GM23338 (cell line): Measurements from ENCODE around the gene VARS2. TPM values are rescaled to one million over a fixed set of nuclear protein-coding genes. Genes with fewer than 3 reads are reported as not detected.
A peak's percentile ranks its signal among the peaks of the same experiment; 100 is the strongest.

Experiments used
- ATAC-seq: fragments of 200-7000 bp; cut with Tn5 transposase; 3 replicates; pipeline ENCODE4 v1.9.1; 2020
- DNase-seq: peaks from one replicate; pipeline ENCODE4 v3.0.0-alpha.2; 2015; ENCODE audit warnings: low spot score
- H2AFZ ChIP-seq: fragments of 200-600 bp; sonication (generic); 2 replicates; pipeline ENCODE4 v1.8.0; 2016; ENCODE audit warnings: antibody characterized with exemption, mild to moderate bottlenecking, moderate library complexity
- H3F3A ChIP-seq: fragments of 200-600 bp; sonication (generic); replicated peaks from 2 replicates; pipeline ENCODE4 v1.8.0; 2017; ENCODE audit warnings: antibody characterized with exemption, mixed run types, low read depth
- H3K27ac ChIP-seq: fragments of 200-600 bp; sonication (generic); 2 replicates; pipeline ENCODE4 v1.6.1; 2016; ENCODE audit warnings: low read depth
- H3K27me3 ChIP-seq: fragments of 200-600 bp; sonication (generic); 2 replicates; pipeline ENCODE4 v1.8.0; 2016; ENCODE audit warnings: mild to moderate bottlenecking, mixed run types, moderate library complexity; ENCODE audit not compliant: insufficient read depth
- H3K36me3 ChIP-seq: fragments of 200-600 bp; sonication (generic); 2 replicates; pipeline ENCODE4 v1.8.0; 2016; ENCODE audit warnings: mild to moderate bottlenecking; ENCODE audit not compliant: insufficient read depth
- H3K4me1 ChIP-seq: fragments of 200-600 bp; sonication (generic); 2 replicates; pipeline ENCODE4 v1.8.0; 2016; ENCODE audit warnings: mild to moderate bottlenecking, moderate library complexity; ENCODE audit not compliant: insufficient read depth
- H3K4me2 ChIP-seq: fragments of 200-600 bp; sonication (generic); 2 replicates; pipeline ENCODE4 v1.7.1; 2017; ENCODE audit warnings: mixed run types
- H3K4me3 ChIP-seq: fragments of 200-600 bp; sonication (generic); 2 replicates; pipeline ENCODE4 v1.6.1; 2016; ENCODE audit warnings: mixed run types
- H3K79me2 ChIP-seq: fragments of 200-600 bp; sonication (generic); replicated peaks from 2 replicates; pipeline ENCODE4 v1.8.0; 2017; ENCODE audit warnings: mild to moderate bottlenecking; ENCODE audit not compliant: insufficient read depth
- H3K9me2 ChIP-seq: fragments of 200-600 bp; sonication (generic); 2 replicates; pipeline ENCODE4 v1.8.0; 2017; ENCODE audit not compliant: insufficient read depth
- H4K20me1 ChIP-seq: fragments of 200-600 bp; sonication (generic); replicated peaks from 2 replicates; pipeline ENCODE4 v1.8.0; 2017; ENCODE audit warnings: mild to moderate bottlenecking; ENCODE audit not compliant: insufficient read depth
- H3K27ac Mint-ChIP-seq: 2 replicates; pipeline ENCODE4 v1.8.0; 2020; ENCODE audit warnings: inconsistent platforms, mild to moderate bottlenecking, moderate library complexity, mixed read lengths
- H3K27me3 Mint-ChIP-seq: 3 replicates; pipeline ENCODE4 v1.8.0; 2022; ENCODE audit warnings: low read depth, mild to moderate bottlenecking, moderate library complexity, mixed read lengths, inconsistent platforms; ENCODE audit not compliant: insufficient read depth, poor library complexity
- H3K36me3 Mint-ChIP-seq: 3 replicates; pipeline ENCODE4 v1.8.0; 2021; ENCODE audit warnings: low read depth, mild to moderate bottlenecking, inconsistent platforms, moderate library complexity, mixed read lengths
- H3K4me1 Mint-ChIP-seq: 3 replicates; pipeline ENCODE4 v1.8.0; 2020; ENCODE audit warnings: mild to moderate bottlenecking, inconsistent platforms, mixed read lengths
- H3K4me3 Mint-ChIP-seq: 3 replicates; pipeline ENCODE4 v1.8.0; 2021; ENCODE audit warnings: moderate library complexity, mild to moderate bottlenecking, inconsistent platforms, mixed read lengths
- H3K9me3 Mint-ChIP-seq: 3 replicates; pipeline ENCODE4 v1.8.0; 2020; ENCODE audit warnings: moderate library complexity, mild to moderate bottlenecking, inconsistent platforms, mixed read lengths
- CREB1 ChIP-seq: fragments of 250-450 bp; sonication (Bioruptor Pico); IDR thresholded peaks from 2 replicates; pipeline ENCODE4 v1.5.0; 2020; ENCODE audit warnings: low read depth, mild to moderate bottlenecking, moderate library complexity
- CTCF ChIP-seq, 2 experiments: fragments of 200-600 bp in 1 of 2; sonication (generic) in 1 of 2; conservative IDR thresholded peaks; 2 replicates each; pipeline versions ENCODE4 v1.5.1 to v1.6.1; 2016 to 2017; ENCODE audit warnings: antibody characterized with exemption in 2 of 2, low read depth in 2 of 2, mild to moderate bottlenecking in 2 of 2, moderate library complexity in 1 of 2
- ETS1 ChIP-seq: IDR thresholded peaks from 2 replicates; pipeline ENCODE4 v1.6.1; 2016; ENCODE audit warnings: antibody characterized with exemption
- EZH2 ChIP-seq: fragments of 200-600 bp; sonication (generic); IDR thresholded peaks from one replicate; pipeline ENCODE4 v1.8.0; 2017; ENCODE audit warnings: antibody characterized with exemption, mild to moderate bottlenecking, low read depth; ENCODE audit not compliant: unreplicated experiment
- EZH2phosphoT487 ChIP-seq: fragments of 200-600 bp; sonication (generic); IDR thresholded peaks from one replicate; pipeline ENCODE4 v1.8.1; 2018; ENCODE audit warnings: antibody characterized with exemption; ENCODE audit not compliant: unreplicated experiment
- JUNB ChIP-seq: IDR thresholded peaks from one replicate; pipeline ENCODE4 v1.6.1; 2016; ENCODE audit warnings: antibody characterized with exemption; ENCODE audit not compliant: unreplicated experiment
- NANOG ChIP-seq: IDR thresholded peaks from 2 replicates; pipeline ENCODE4 v1.6.1; 2016; ENCODE audit warnings: antibody characterized with exemption, borderline replicate concordance
- POLR2AphosphoS5 ChIP-seq: IDR thresholded peaks from 2 replicates; pipeline ENCODE4 v1.6.1; 2016; ENCODE audit warnings: antibody characterized with exemption, low read depth
- REST ChIP-seq: IDR thresholded peaks from one replicate; pipeline ENCODE4 v1.6.1; 2018; ENCODE audit warnings: antibody characterized with exemption; ENCODE audit not compliant: unreplicated experiment
- STAT1 ChIP-seq: IDR thresholded peaks from one replicate; pipeline ENCODE4 v1.6.1; 2016; ENCODE audit warnings: antibody characterized with exemption; ENCODE audit not compliant: unreplicated experiment
- ZNF114 ChIP-seq: fragments of 250-450 bp; sonication (Bioruptor Pico); IDR thresholded peaks from 2 replicates; pipeline ENCODE4 v1.5.0; 2020; ENCODE audit warnings: mild to moderate bottlenecking, moderate library complexity
- ZNF331 ChIP-seq: fragments of 250-450 bp; sonication (Bioruptor Pico); IDR thresholded peaks from 2 replicates; pipeline ENCODE4 v1.5.0; 2020; ENCODE audit warnings: low read depth, mild to moderate bottlenecking, moderate library complexity
- ZNF462 ChIP-seq: fragments of 250-450 bp; sonication (Bioruptor Pico); IDR thresholded peaks from 2 replicates; pipeline ENCODE4 v1.5.0; 2020; ENCODE audit warnings: mild to moderate bottlenecking, moderate library complexity
- polyA plus RNA-seq: library from polyadenylated mRNA; unstranded; fragments of >200 nt; fragmentation: Nextera tagmentation; extraction: Ambion mirVana; gene quantifications from 2 replicates; pipeline ENCODE4 v1.2.1, GENCODE V29; 2016
- total RNA-seq: library from RNA; depleted of rRNA; stranded (reverse); fragments of >200 nt; shearing (Covaris generic); gene quantifications from 2 replicates; pipeline ENCODE4 v1.2.3, GENCODE V29; 2014

The VARS2 gene
- total and polyA plus RNA-seq, 2 experiments from 2014 or later: 13.7 to 36.4 TPM

- peak overlapping the region; percentile 97 for H3K27ac ChIP-seq
- peaks cover 51% of the 10 kb centered on the region for H3K4me1 ChIP-seq
- no peaks in the 10 kb centered on the region for H3K36me3 ChIP-seq
- H2AFZ ChIP-seq: 0 out of 2 replicates have a peak overlapping the region, but pooled peaks have one; percentile 18
- H3K27me3 Mint-ChIP-seq: peaks cover 38% of the 10 kb centered on the region
- H3K9me2 ChIP-seq: 0 out of 2 replicates have a peak, but pooled peaks cover 2% of the 10 kb centered on the region
- H4K20me1 ChIP-seq: peaks cover under 1% of the 10 kb centered on the region; the same call in 1 of the 2 replicates
- peak overlapping the region; percentile 79 for H3K4me3 Mint-ChIP-seq
- peak overlapping the region; percentile 46; the same call in 1 of the 2 replicates for H3K27ac Mint-ChIP-seq
- H3K27me3 ChIP-seq: no peaks in the 10 kb centered on the region
- DNase-seq: peak; percentile 32
- H3K4me3 ChIP-seq: peak overlapping the region; percentile 92
- TF ChIP-seq ZNF114 (CRISPR knock-in tag) (no peak), ZNF331 (no peak), EZH2phosphoT487 (no peak), JUNB (no peak), EZH2 (no peak), REST (no peak), NANOG (no peak), ETS1 (no peak), STAT1 (no peak), CREB1 (CRISPR knock-in tag) (no peak), CTCF (conservative IDR thresholded peaks at IDR 0.05; ENCODE audit: low read depth in 2 of 2) (no peak), POLR2AphosphoS5 (no peak), ZNF462 (CRISPR knock-in tag) (no peak)
- H3K4me1 Mint-ChIP-seq: peaks cover 71% of the 10 kb centered on the region
- H3K4me2 ChIP-seq: peak overlapping the region; percentile 100
- peaks cover 29% of the 10 kb centered on the region for H3F3A ChIP-seq
- H3K36me3 Mint-ChIP-seq: peaks cover 2% of the 10 kb centered on the region; the same call in 2 of the 3 replicates
- ATAC-seq: no peak
- no peaks in the 10 kb centered on the region for H3K9me3 Mint-ChIP-seq
- peaks cover 32% of the 10 kb centered on the region for H3K79me2 ChIP-seq
Observed at GRCh38 chr6:30881392-30882203, 32.4 kb upstream of the VARS2 start.
